Measurements from ENCODE around the gene NALF2. TPM values are rescaled to one million over a fixed set of nuclear protein-coding genes. Genes with fewer than 3 reads are reported as not detected.

NALF2 gene
- total and polyA plus RNA-seq, 2 of the 13 experiments (the other 11 are each of a cell fraction or from before 2014, with no cell fraction given): 2.2 to 4.0 TPM

GRCh38 chrX:69538321-69538876, 34.3 kb downstream of the NALF2 start (continued):
- TF ChIP-seq SOX6 (IDR thresholded peaks at IDR 0.05) (no peak), SOX6 (CRISPR knock-in tag; IDR thresholded peaks at IDR 0.05) (peak; percentile 32; the same call in 1 of the 2 replicates), NONO (IDR thresholded peaks at IDR 0.05) (no peak), NONO (CRISPR knock-in tag; conservative IDR thresholded peaks at IDR 0.05) (peak; percentile 57; the same call in 1 of the 2 replicates), ZFY (CRISPR knock-in tag; IDR thresholded peaks at IDR 0.05) (peak; percentile 79), RAD21 (CRISPR knock-in tag; IDR thresholded peaks at IDR 0.05) (peak; percentile 95), ZNF678 (CRISPR knock-in tag; IDR thresholded peaks at IDR 0.05) (no peak), EZH2 (conservative IDR thresholded peaks at IDR 0.05; ENCODE audit: low read depth, low read length) (no peak), ZNF670 (CRISPR knock-in tag; IDR thresholded peaks at IDR 0.05; ENCODE audit: borderline replicate concordance) (no peak), HDAC2 (CRISPR knock-in tag; IDR thresholded peaks at IDR 0.05) (0 out of 2 replicates have a peak, but pooled peaks have one; percentile 33), POGZ (CRISPR knock-in tag; IDR thresholded peaks at IDR 0.05) (peak; percentile 23; the same call in 1 of the 2 replicates), SAP130 (CRISPR knock-in tag; IDR thresholded peaks at IDR 0.05; ENCODE audit: low read depth) (0 out of 2 replicates have a peak, but pooled peaks have one; percentile 31), ZSCAN29 (CRISPR knock-in tag; conservative IDR thresholded peaks at IDR 0.05) (0 out of 2 replicates have a peak, but pooled peaks have one; percentile 42), PHF8 (CRISPR knock-in tag; IDR thresholded peaks at IDR 0.05) (peak; percentile 81), KAT8 (CRISPR knock-in tag; IDR thresholded peaks at IDR 0.05) (0 out of 2 replicates have a peak, but pooled peaks have one; percentile 28), ZNF605 (CRISPR knock-in tag; IDR thresholded peaks at IDR 0.05) (peak; percentile 61; the same call in 1 of the 2 replicates), HDAC1 (CRISPR knock-in tag; IDR thresholded peaks at IDR 0.05) (peak; percentile 58), CTCF (CRISPR knock-in tag; IDR thresholded peaks at IDR 0.05) (peak; percentile 97), ZFX (CRISPR knock-in tag; IDR thresholded peaks at IDR 0.05; ENCODE audit: low read depth) (peak; percentile 89)
- TF ChIP-seq, protein P1, sequence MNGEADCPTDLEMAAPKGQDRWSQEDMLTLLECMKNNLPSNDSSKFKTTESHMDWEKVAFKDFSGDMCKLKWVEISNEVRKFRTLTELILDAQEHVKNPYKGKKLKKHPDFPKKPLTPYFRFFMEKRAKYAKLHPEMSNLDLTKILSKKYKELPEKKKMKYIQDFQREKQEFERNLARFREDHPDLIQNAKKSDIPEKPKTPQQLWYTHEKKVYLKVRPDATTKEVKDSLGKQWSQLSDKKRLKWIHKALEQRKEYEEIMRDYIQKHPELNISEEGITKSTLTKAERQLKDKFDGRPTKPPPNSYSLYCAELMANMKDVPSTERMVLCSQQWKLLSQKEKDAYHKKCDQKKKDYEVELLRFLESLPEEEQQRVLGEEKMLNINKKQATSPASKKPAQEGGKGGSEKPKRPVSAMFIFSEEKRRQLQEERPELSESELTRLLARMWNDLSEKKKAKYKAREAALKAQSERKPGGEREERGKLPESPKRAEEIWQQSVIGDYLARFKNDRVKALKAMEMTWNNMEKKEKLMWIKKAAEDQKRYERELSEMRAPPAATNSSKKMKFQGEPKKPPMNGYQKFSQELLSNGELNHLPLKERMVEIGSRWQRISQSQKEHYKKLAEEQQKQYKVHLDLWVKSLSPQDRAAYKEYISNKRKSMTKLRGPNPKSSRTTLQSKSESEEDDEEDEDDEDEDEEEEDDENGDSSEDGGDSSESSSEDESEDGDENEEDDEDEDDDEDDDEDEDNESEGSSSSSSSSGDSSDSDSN (CRISPR knock-in tag; IDR thresholded peaks at IDR 0.05): peak; percentile 61
- TF ChIP-seq, protein P2, sequence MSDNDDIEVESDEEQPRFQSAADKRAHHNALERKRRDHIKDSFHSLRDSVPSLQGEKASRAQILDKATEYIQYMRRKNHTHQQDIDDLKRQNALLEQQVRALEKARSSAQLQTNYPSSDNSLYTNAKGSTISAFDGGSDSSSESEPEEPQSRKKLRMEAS (IDR thresholded peaks at IDR 0.05): peak; percentile 28; the same call in 1 of the 2 replicates
- TF ChIP-seq, protein P3, sequence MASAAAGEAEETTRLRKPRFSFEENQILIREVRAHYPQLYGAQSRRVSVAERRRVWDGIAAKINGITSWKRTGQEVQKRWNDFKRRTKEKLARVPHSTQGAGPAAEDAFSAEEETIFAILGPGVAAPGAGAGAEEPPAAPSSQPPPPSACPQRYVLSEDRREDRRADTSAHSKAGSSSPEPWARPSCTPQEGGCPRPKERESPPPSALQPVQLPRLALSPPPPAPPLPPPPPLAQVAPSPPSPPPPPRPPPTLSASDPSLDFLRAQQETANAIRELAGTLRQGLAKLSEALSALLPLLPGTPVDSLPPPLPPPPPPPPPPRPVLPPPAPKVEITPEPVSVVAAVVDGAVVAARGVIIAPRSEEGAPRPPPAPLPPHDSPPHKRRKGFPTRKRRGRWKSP (CRISPR knock-in tag; IDR thresholded peaks at IDR 0.05): peak; percentile 39; the same call in 1 of the 2 replicates

Measured in HepG2 (cell line).